ENCODE data around the gene IL31.

The IL31 gene

GRCh38 chr12:122126713-122127597 lies 47.1 kb downstream of the IL31 start:
- DNase-seq, result no peak

GRCh38 chr12:122126342-122126635 lies 47.7 kb downstream of the IL31 start:
- DNase-seq, result no peak

DNA sequence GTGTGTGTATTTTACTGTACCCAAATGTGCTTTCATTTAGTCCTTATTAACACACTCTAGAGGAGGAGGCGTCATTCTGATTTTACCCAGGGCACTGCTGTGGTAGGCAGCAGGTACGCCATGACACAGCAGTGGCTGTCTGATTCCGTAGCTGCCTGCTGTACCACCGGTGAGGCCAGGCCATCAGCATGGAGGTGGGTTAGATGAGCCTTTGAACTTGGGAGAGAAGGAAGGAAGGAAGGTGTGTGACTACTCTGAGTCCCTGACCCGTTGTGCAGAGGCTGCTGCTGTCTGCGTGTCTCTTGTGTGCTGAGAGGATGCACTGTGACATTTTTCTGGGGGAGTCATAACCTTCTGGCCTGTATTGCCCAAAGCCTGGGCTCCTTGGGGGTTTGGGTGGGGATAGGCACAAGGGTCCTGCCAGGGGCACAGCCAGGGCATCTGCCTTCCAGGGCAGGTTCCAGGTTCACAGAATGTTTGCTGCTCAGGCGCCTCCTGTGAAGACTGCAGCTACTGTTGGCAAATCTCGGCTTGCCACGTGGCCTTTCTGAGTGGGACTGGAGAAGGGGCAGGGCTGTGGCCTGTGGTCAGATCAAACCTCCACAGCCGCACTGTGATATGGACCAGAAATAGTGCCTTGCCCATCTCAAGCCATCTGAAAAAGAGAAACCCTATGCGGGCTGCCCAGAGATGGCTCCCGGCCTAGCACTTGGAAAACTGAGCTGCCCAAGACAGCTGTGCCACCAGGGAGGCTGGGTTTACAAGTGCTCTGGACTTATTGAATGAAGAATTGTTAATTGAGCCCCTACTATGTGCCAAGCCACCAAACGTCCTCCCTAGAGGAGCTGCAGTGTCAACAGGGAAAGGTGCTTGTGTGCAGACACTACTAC lies 48.3 kb downstream of the IL31 start:
- no peak for DNase-seq

GRCh38 chr12:122124370-122124769 lies 49.7 kb downstream of the IL31 start:
- no peak for DNase-seq

DNA sequence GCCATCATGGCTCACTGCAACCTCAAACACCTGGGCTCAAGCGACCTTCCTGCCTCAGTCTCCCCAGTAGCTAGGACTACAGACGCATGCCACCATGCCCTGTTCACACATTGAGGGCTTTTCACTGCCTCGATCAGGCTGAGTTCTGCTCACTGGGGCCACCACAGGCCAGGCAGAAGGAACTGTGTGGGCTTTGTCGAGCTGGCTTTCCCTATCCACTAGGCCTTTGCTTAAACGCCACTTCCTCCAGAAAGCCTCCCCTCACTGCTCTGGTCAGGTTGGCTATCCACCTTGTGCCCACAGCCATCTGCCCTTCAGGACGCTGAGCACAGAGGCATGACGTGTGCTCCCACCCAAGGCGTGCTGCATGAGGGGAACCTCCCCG lies 50.3 kb downstream of the IL31 start:
- DNase-seq, result no peak

DNA sequence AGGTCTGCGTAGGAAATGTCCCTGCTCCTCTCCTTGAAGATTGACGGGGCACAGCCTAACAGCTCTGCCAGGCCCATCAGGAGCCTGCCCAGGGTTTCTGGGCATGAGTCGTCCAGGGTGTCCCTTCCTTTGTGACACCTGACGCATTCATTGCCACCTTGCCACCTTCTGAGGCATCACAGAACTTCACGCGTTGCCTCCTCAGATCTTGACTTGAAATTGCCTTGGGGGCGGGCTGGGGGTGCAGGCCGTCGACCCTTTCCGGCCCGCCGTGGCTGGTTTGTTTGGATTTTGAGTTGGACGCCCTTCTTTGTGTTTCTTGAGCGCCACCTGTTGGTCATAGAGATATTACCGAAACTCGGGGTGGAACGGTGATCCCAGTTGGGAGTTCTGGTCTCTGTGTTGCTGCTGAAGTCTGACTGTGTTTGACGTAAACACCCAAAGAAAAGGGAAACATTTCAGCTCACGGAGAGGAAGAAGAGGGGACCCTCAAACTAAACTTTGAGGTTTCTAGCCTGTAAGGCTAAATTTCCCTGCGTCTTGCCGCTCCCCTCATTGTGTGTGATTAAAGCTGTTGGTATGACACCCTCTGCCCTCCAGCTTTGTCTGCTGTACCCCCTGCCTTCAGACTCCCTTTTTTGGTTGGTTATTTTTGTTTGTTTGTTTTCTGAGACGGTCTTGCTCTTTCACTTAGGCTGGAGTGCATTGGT lies 50.8 kb downstream of the IL31 start:
- DNase-seq, result no peak

All from GOT3 (cell line).